HCT116 (cell line): ENCODE results near the gene ZNF646. TPM values are rescaled to one million over a fixed set of nuclear protein-coding genes. Genes with fewer than 3 reads are reported as not detected.

Source experiments
- ATAC-seq: fragments of 200-7000 bp; cut with Tn5 transposase; 2 replicates; pipeline ENCODE4 v1.9.1; 2020; ENCODE audit warnings: mild to moderate bottlenecking, moderate library complexity
- BruUV-seq: library from RNA; stranded (reverse); fragments of 400-500 nt; replicated peaks from 2 replicates; lab custom pipeline; 2021; lab: Mats Ljungman, UMichigan
- CTCF ChIA-PET: fragments of 300-600 bp; sonication (Branson Sonifier 250); formaldehyde crosslinking; loops from one replicate; lab custom pipeline; 2021; ENCODE audit warnings: antibody characterized with exemption; lab: Charles Lee
- POLR2A ChIA-PET: fragments of 300-600, 350-600 bp; sonication (Branson Sonifier 250); formaldehyde crosslinking; loops from one replicate; lab custom pipeline; 2021; ENCODE audit warnings: antibody characterized with exemption; lab: Charles Lee
- RAD21 ChIA-PET, 2 experiments: fragments of 300-600 bp; sonication (Branson Sonifier 250); formaldehyde crosslinking; loops; one replicate each; lab custom pipeline; 2023; ENCODE audit warnings: low total read pairs in 2 of 2; ENCODE audit not compliant: uncharacterized antibody in 2 of 2, unreplicated experiment in 2 of 2, low non-redundant PET in 1 of 2; lab: Charles Lee
- DNase-seq: peaks from one replicate; pipeline ENCODE4 v3.0.0-alpha.2; 2010; ENCODE audit warnings: low read depth, low spot score
- H2AFZ ChIP-seq: fragments of 200-600 bp; shearing (Covaris generic), sonication (generic); 2 replicates; pipeline ENCODE4 v1.6.1; 2017; ENCODE audit warnings: low read depth, mixed run types, mixed read lengths, antibody characterized with exemption, low read length; ENCODE audit not compliant: poor library complexity, severe bottlenecking
- H3K27ac ChIP-seq: 2 replicates; pipeline ENCODE4 v1.5.1; 2012; ENCODE audit warnings: low read depth, low read length
- H3K27me3 ChIP-seq: fragments of 200-600 bp; sonication (generic); 2 replicates; pipeline ENCODE4 v1.6.1; 2016; ENCODE audit warnings: mixed run types, low read length, mixed read lengths; ENCODE audit not compliant: insufficient read depth
- H3K36me3 ChIP-seq, 2 experiments: fragments of 200-500 bp in 1 of 2; fragments of 200-600 bp in 1 of 2; sonication (Bioruptor generic) in 1 of 2; sonication (generic) in 1 of 2; 2 replicates each; pipeline versions ENCODE4 v1.5.1 to v1.6.1; 2014 to 2016; ENCODE audit warnings: low read length in 2 of 2, inconsistent platforms in 1 of 2, mixed read lengths in 1 of 2, mixed run types in 1 of 2; ENCODE audit not compliant: insufficient read depth in 2 of 2, control insufficient read depth in 1 of 2
- H3K4me1 ChIP-seq, 2 experiments: fragments of 200-600 bp in 1 of 2; sonication (generic) in 1 of 2; 2 replicates each; pipeline versions ENCODE4 v1.5.1 to v1.6.1; 2012 to 2017; ENCODE audit warnings: low read length in 2 of 2, inconsistent platforms in 1 of 2, mild to moderate bottlenecking in 1 of 2, mixed read lengths in 1 of 2, mixed run types in 1 of 2, moderate library complexity in 1 of 2; ENCODE audit not compliant: insufficient read depth in 2 of 2, control insufficient read depth in 1 of 2
- H3K4me2 ChIP-seq: fragments of 200-600 bp; sonication (generic); 2 replicates; pipeline ENCODE4 v1.6.1; 2017; ENCODE audit warnings: mixed run types, low read length, mixed read lengths
- H3K4me3 ChIP-seq, 2 experiments: fragments of 200-600 bp in 1 of 2; sonication (generic) in 1 of 2; replicated peaks in 1 of 2; 2 replicates each; pipeline ENCODE4 v1.5.1; 2011 to 2016; ENCODE audit warnings: low read length in 2 of 2, control low read depth in 1 of 2, low read depth in 1 of 2, mild to moderate bottlenecking in 1 of 2, mixed read lengths in 1 of 2, mixed run types in 1 of 2
- H3K79me2 ChIP-seq: fragments of 200-600 bp; sonication (generic); 2 replicates; pipeline ENCODE4 v1.6.1; 2017; ENCODE audit warnings: mild to moderate bottlenecking, mixed run types, low read length, moderate library complexity, mixed read lengths; ENCODE audit not compliant: insufficient read depth
- H3K9ac ChIP-seq: fragments of 200-600 bp; sonication (generic); 2 replicates; pipeline ENCODE4 v1.6.1; 2016; ENCODE audit warnings: low read length, mixed read lengths
- H3K9me2 ChIP-seq: fragments of 200-600 bp; sonication (generic), shearing (Covaris generic); 2 replicates; pipeline ENCODE4 v1.6.1; 2017; ENCODE audit warnings: mixed run types, mild to moderate bottlenecking, moderate library complexity; ENCODE audit not compliant: insufficient read depth
- H3K9me3 ChIP-seq, 2 experiments: fragments of 200-500 bp in 1 of 2; fragments of 200-600 bp in 1 of 2; sonication (Bioruptor generic) in 1 of 2; sonication (generic) in 1 of 2; 2 replicates each; pipeline ENCODE4 v1.6.1; 2014 to 2017; ENCODE audit warnings: low read length in 2 of 2, mixed read lengths in 2 of 2, inconsistent platforms in 1 of 2, low read depth in 1 of 2, mild to moderate bottlenecking in 1 of 2, mixed run types in 1 of 2, moderate library complexity in 1 of 2; ENCODE audit not compliant: control insufficient read depth in 1 of 2, insufficient read depth in 1 of 2
- H4K20me1 ChIP-seq: fragments of 200-600 bp; sonication (generic), shearing (Covaris generic); 2 replicates; pipeline ENCODE4 v1.6.1; 2017; ENCODE audit warnings: mixed run types, mild to moderate bottlenecking, moderate library complexity; ENCODE audit not compliant: insufficient read depth
- CBX3 ChIP-seq: IDR thresholded peaks from 2 replicates; pipeline ENCODE4 v1.6.1; 2012; ENCODE audit warnings: low read depth
- CTCF ChIP-seq, 3 experiments: fragments of 200-600 bp in 1 of 3; sonication (generic) in 1 of 3; IDR thresholded peaks in 2 of 3; conservative IDR thresholded peaks in 1 of 3; 2 replicates each; pipeline ENCODE4 v1.5.1; 2012 to 2017; ENCODE audit warnings: low read depth in 2 of 3, low read length in 2 of 3, antibody characterized with exemption in 1 of 3, borderline replicate concordance in 1 of 3, control low read depth in 1 of 3, mild to moderate bottlenecking in 1 of 3, mixed read lengths in 1 of 3, mixed run types in 1 of 3, moderate library complexity in 1 of 3; ENCODE audit not compliant: insufficient read depth in 1 of 3
- EGR1 ChIP-seq: IDR thresholded peaks from 2 replicates; pipeline ENCODE4 v1.6.1; 2012; ENCODE audit warnings: low read depth
- ELF1 ChIP-seq: IDR thresholded peaks from 2 replicates; pipeline ENCODE4 v1.6.1; 2012; ENCODE audit warnings: low read depth, borderline replicate concordance
- FOSL1 ChIP-seq: IDR thresholded peaks from 2 replicates; pipeline ENCODE4 v1.6.1; 2012; ENCODE audit warnings: low read depth
- JUND ChIP-seq: IDR thresholded peaks from 2 replicates; pipeline ENCODE4 v1.6.1; 2012
- MAX ChIP-seq: IDR thresholded peaks from 2 replicates; pipeline ENCODE4 v1.6.1; 2012
- REST ChIP-seq: IDR thresholded peaks from 2 replicates; pipeline ENCODE4 v1.6.1; 2012; ENCODE audit warnings: low read depth
- TCF7L2 ChIP-seq: IDR thresholded peaks from 2 replicates; pipeline ENCODE4 v1.7.0; 2011; ENCODE audit warnings: borderline replicate concordance, inconsistent platforms; ENCODE audit not compliant: insufficient read depth, insufficient read length; ENCODE audit errors: extremely low read depth
- YY1 ChIP-seq: IDR thresholded peaks from 2 replicates; pipeline ENCODE4 v1.6.1; 2011; ENCODE audit warnings: low read length, low read depth, moderate library complexity, mild to moderate bottlenecking; ENCODE audit not compliant: insufficient replicate concordance; ENCODE audit errors: extremely low read depth
- ZBTB33 ChIP-seq: IDR thresholded peaks from 2 replicates; pipeline ENCODE4 v1.6.1; 2011; ENCODE audit warnings: mild to moderate bottlenecking, low read length, moderate library complexity; ENCODE audit not compliant: insufficient replicate concordance; ENCODE audit errors: extremely low read depth
- ZFX ChIP-seq: fragments of 450-650 bp; IDR thresholded peaks from 2 replicates; pipeline ENCODE4 v1.6.1; 2017
- ZNF274 ChIP-seq: fragments of 200-500 bp; sonication (Bioruptor generic); IDR thresholded peaks from 2 replicates; pipeline ENCODE4 v1.6.1; 2014; ENCODE audit warnings: mild to moderate bottlenecking, low read depth, low read length, inconsistent platforms
- intact Hi-C: fragments of 100-400 bp; cut with micrococcal nuclease; formaldehyde crosslinking; loops from 2 replicates; pipeline ENCODE4 v1.10.0; 2022
- total RNA-seq: library from RNA; stranded (reverse); gene quantifications from one replicate; pipeline ENCODE4 v1.2.1, GENCODE V29; 2021; ENCODE audit not compliant: unreplicated experiment

Gene ZNF646
- total RNA-seq, 1 experiment from 2014 or later, result 17.7 TPM

GRCh38 chr16:31129568-31130335 is 55.5 kb downstream of the ZNF646 start:
- Histone ChIP-seq H2AFZ (no peak overlapping the region), H3K4me1 (peaks cover 22 to 28% of the 10 kb centered on the region in 2 experiments), H3K27ac (peak overlapping the region; percentile 58; the same call in 1 of the 2 replicates), H3K9ac (no peak overlapping the region), H3K27me3 (no peaks in the 10 kb centered on the region), H3K4me3 (no peak overlapping the region), H3K4me2 (no peak overlapping the region), H3K9me2 (no peaks in the 10 kb centered on the region), H4K20me1 (no peaks in the 10 kb centered on the region), H3K79me2 (peaks cover 3% of the 10 kb centered on the region; the same call in 1 of the 2 replicates), H3K9me3 (no peaks in the 10 kb centered on the region), H3K36me3 (peaks cover 8 to 14% of the 10 kb centered on the region in 2 experiments; a peak in 3 of 4 replicates)
- ATAC-seq, result no peak
- ChIA-PET POLR2A (interaction anchor here (1.3 to 1.5 kb wide), 2 partner anchors 12 kb away, joined by 3 to 5 read pairs; partner anchors contain the start of gene KAT8), CTCF (interaction anchor here (1.0 to 1.7 kb wide), 2 partner anchors 12 kb away, joined by 4 to 5 read pairs; partner anchors contain the start of gene KAT8), RAD21 (no interaction called here)
- no peak for TF ChIP-seq ELF1
- TF ChIP-seq ZBTB33, result no peak
- no peak for TF ChIP-seq YY1
- no peak for TF ChIP-seq ZNF274
- no peak for TF ChIP-seq JUND
- TF ChIP-seq REST, result no peak
- no peak for TF ChIP-seq MAX
- no peak for TF ChIP-seq ZFX
- no peak for TF ChIP-seq CBX3
- TF ChIP-seq TCF7L2, result no peak
- TF ChIP-seq FOSL1, result no peak
- no peak for TF ChIP-seq CTCF (IDR thresholded peaks at IDR 0.05 in 2 of 3, conservative IDR thresholded peaks at IDR 0.05 in 1 of 3; ENCODE audit: borderline replicate concordance in 1 of 3, insufficient read depth in 1 of 3, low read depth in 2 of 3, low read length in 2 of 3)
- no peak for TF ChIP-seq EGR1
- no TSS peak for BruUV-seq
- intact Hi-C loops, result no loop called here
- DNase-seq, result no peak
